ENCODE measurements around the gene HLA-DOA. TPM values are rescaled to one million over a fixed set of nuclear protein-coding genes. Genes with fewer than 3 reads are reported as not detected.

The HLA-DOA gene
- 1 to 10 TPM; 1.4 to 1.6 TPM for total RNA-seq

GRCh38 chr6:33008944-33009861 lies at the start of gene HLA-DOA:
Gene HLA-DOA (minus strand): TSS chr6:33009591.
- Mint-ChIP-seq H3K36me3 (ENCODE audit: low read depth) (no peaks in the 10 kb centered on the region), H3K9me3 (no peaks in the 10 kb centered on the region), H3K27me3 (ENCODE audit: low read depth) (no peaks in the 10 kb centered on the region), H3K4me1 (ENCODE audit: low read depth) (peaks cover 8% of the 10 kb centered on the region), H3K4me3 (peak within 1 kb of the TSS; percentile 58), H3K27ac (no peak within 1 kb of the TSS)
- intact Hi-C loops (cut with micrococcal nuclease): no loop called here
- DNase-seq: peak; percentile 63
- CTCF ChIA-PET: no interaction called here

GRCh38 chr6:33057222-33058150 lies 48.1 kb upstream of the HLA-DOA start:
- intact Hi-C loops (cut with micrococcal nuclease): no loop called here
- Mint-ChIP-seq H3K36me3 (ENCODE audit: low read depth) (no peaks in the 10 kb centered on the region), H3K27me3 (ENCODE audit: low read depth) (no peaks in the 10 kb centered on the region), H3K9me3 (no peaks in the 10 kb centered on the region), H3K27ac (no peak overlapping the region), H3K4me3 (no peak overlapping the region), H3K4me1 (ENCODE audit: low read depth) (no peaks in the 10 kb centered on the region)
- no peak for DNase-seq
- CTCF ChIA-PET: no interaction called here

- Mint-ChIP-seq H3K9me3 (no peaks in the 10 kb centered on the region), H3K4me3 (no peak overlapping the region), H3K27me3 (ENCODE audit: low read depth) (peaks cover 17% of the 10 kb centered on the region), H3K27ac (no peak overlapping the region), H3K36me3 (ENCODE audit: low read depth) (no peaks in the 10 kb centered on the region), H3K4me1 (ENCODE audit: low read depth) (no peaks in the 10 kb centered on the region)
- intact Hi-C loops (cut with micrococcal nuclease): no loop called here
- CTCF ChIA-PET: no interaction called here
- no peak for DNase-seq
These were observed 43.8 kb upstream of the HLA-DOA start for GRCh38 chr6:33053230-33053629.

GRCh38 chr6:33052627-33053026 lies 43.2 kb upstream of the HLA-DOA start:
- CTCF ChIA-PET: no interaction called here

GRCh38 chr6:33050014-33050810 lies 40.8 kb upstream of the HLA-DOA start:
- Mint-ChIP-seq H3K27ac (no peak overlapping the region), H3K27me3 (ENCODE audit: low read depth) (peaks cover 23% of the 10 kb centered on the region), H3K36me3 (ENCODE audit: low read depth) (no peaks in the 10 kb centered on the region), H3K4me1 (ENCODE audit: low read depth) (no peaks in the 10 kb centered on the region), H3K4me3 (no peak overlapping the region), H3K9me3 (no peaks in the 10 kb centered on the region)
- intact Hi-C loops (cut with micrococcal nuclease): no loop called here
- CTCF ChIA-PET: interaction anchor here (2.6 kb wide), 1 partner anchor 35 kb away, joined by 11 read pairs; no protein-coding TSS in a partner anchor
- no peak for DNase-seq

More at GRCh38 chr6:33052627-33053026, 43.2 kb upstream of the HLA-DOA start:
- Mint-ChIP-seq H3K27ac (no peak overlapping the region), H3K9me3 (no peaks in the 10 kb centered on the region), H3K36me3 (ENCODE audit: low read depth) (no peaks in the 10 kb centered on the region), H3K4me1 (ENCODE audit: low read depth) (no peaks in the 10 kb centered on the region), H3K27me3 (ENCODE audit: low read depth) (peaks cover 17% of the 10 kb centered on the region), H3K4me3 (no peak overlapping the region)
- no peak for DNase-seq
- intact Hi-C loops (cut with micrococcal nuclease): no loop called here

GRCh38 chr6:33049323-33050013 lies 40.1 kb upstream of the HLA-DOA start:
- intact Hi-C loops (cut with micrococcal nuclease): no loop called here
- H3K4me1 Mint-ChIP-seq (ENCODE audit: low read depth): no peaks in the 10 kb centered on the region
- H3K27me3 Mint-ChIP-seq (ENCODE audit: low read depth): peaks cover 25% of the 10 kb centered on the region

GRCh38 chr6:33040157-33040556 lies 30.8 kb upstream of the HLA-DOA start:
- Mint-ChIP-seq H3K27me3 (ENCODE audit: low read depth) (peaks cover 14% of the 10 kb centered on the region), H3K4me1 (ENCODE audit: low read depth) (no peaks in the 10 kb centered on the region), H3K4me3 (no peak overlapping the region), H3K9me3 (peaks cover 7% of the 10 kb centered on the region), H3K36me3 (ENCODE audit: low read depth) (no peaks in the 10 kb centered on the region), H3K27ac (no peak overlapping the region)
- intact Hi-C loops (cut with micrococcal nuclease): no loop called here
- CTCF ChIA-PET: no interaction called here
- no peak for DNase-seq

More at GRCh38 chr6:33049323-33050013, 40.1 kb upstream of the HLA-DOA start:
- H3K9me3 Mint-ChIP-seq: no peaks in the 10 kb centered on the region
- H3K4me3 Mint-ChIP-seq: no peak overlapping the region
- DNase-seq: no peak
- H3K27ac Mint-ChIP-seq: no peak overlapping the region
- CTCF ChIA-PET: interaction anchor here (0.6 to 2.6 kb wide), 2 partner anchors 34 to 49 kb away, joined by 4 to 11 read pairs; no protein-coding TSS in a partner anchor
- H3K36me3 Mint-ChIP-seq (ENCODE audit: low read depth): no peaks in the 10 kb centered on the region

- Mint-ChIP-seq H3K9me3 (peaks cover 10% of the 10 kb centered on the region), H3K4me1 (ENCODE audit: low read depth) (no peaks in the 10 kb centered on the region), H3K27me3 (ENCODE audit: low read depth) (peaks cover 16% of the 10 kb centered on the region), H3K36me3 (ENCODE audit: low read depth) (no peaks in the 10 kb centered on the region), H3K4me3 (no peak overlapping the region), H3K27ac (no peak overlapping the region)
- DNase-seq: no peak
- intact Hi-C loops (cut with micrococcal nuclease): no loop called here
- CTCF ChIA-PET: interaction anchor here (1.0 to 2.4 kb wide), 2 partner anchors 21 to 89 kb away, joined by 4 to 8 read pairs; no protein-coding TSS in a partner anchor
These were observed 27.1 kb upstream of the HLA-DOA start for GRCh38 chr6:33036535-33036934.

- no peak overlapping the region for H3K4me3 Mint-ChIP-seq
- peaks cover 10% of the 10 kb centered on the region for H3K9me3 Mint-ChIP-seq
- H3K36me3 Mint-ChIP-seq (ENCODE audit: low read depth): no peaks in the 10 kb centered on the region
- no peak overlapping the region for H3K27ac Mint-ChIP-seq
- H3K4me1 Mint-ChIP-seq (ENCODE audit: low read depth): no peaks in the 10 kb centered on the region
- H3K27me3 Mint-ChIP-seq (ENCODE audit: low read depth): peaks cover 18% of the 10 kb centered on the region
- intact Hi-C loops (cut with micrococcal nuclease): no loop called here
- no peak for DNase-seq
- CTCF ChIA-PET: no interaction called here
These were observed 25.2 kb upstream of the HLA-DOA start for GRCh38 chr6:33034554-33034953.

- intact Hi-C loops (cut with micrococcal nuclease): no loop called here
- peaks cover 5% of the 10 kb centered on the region for H3K4me1 Mint-ChIP-seq (ENCODE audit: low read depth)
- H3K27ac Mint-ChIP-seq: no peak overlapping the region
- CTCF ChIA-PET: interaction anchor here (1.2 kb wide), 1 partner anchor 161 kb away, joined by 3 read pairs; no protein-coding TSS in a partner anchor
- peaks cover 2% of the 10 kb centered on the region for H3K9me3 Mint-ChIP-seq
- no peak for DNase-seq
- no peak overlapping the region for H3K4me3 Mint-ChIP-seq
- H3K27me3 Mint-ChIP-seq (ENCODE audit: low read depth): peaks cover 15% of the 10 kb centered on the region
- no peaks in the 10 kb centered on the region for H3K36me3 Mint-ChIP-seq (ENCODE audit: low read depth)
These were observed 20.9 kb upstream of the HLA-DOA start for GRCh38 chr6:33030245-33030644.

All from activated naive CD4-positive, alpha-beta T cell treated with anti-CD3 and anti-CD28 coated beads for 36 hours (primary cell).